Measurements from ENCODE around the gene ACTL6B. TPM values are rescaled to one million over a fixed set of nuclear protein-coding genes. Genes with fewer than 3 reads are reported as not detected.

ACTL6B gene
- total and polyA plus RNA-seq, 9 of the 15 experiments (the other 6 are each of a cell fraction or from before 2014, with no cell fraction given), result not detected

- Histone ChIP-seq H3K4me2 (ENCODE audit: insufficient read depth, low read length) (peak overlapping the region; percentile 98), H3K9me3 (replicated peaks; ENCODE audit: control insufficient read depth, insufficient read depth, low read depth, low read length) (no peaks in the 10 kb centered on the region), H3K4me1 (replicated peaks in 1 of 2; ENCODE audit: control insufficient read depth in 2 of 2, insufficient read depth in 2 of 2, low read length in 2 of 2) (peaks cover 6 to 27% of the 10 kb centered on the region in 2 experiments; a peak in 4 of 5 replicates), H3K27ac (ENCODE audit: extremely low read depth, low read depth, low read length) (peak overlapping the region; percentile 83), H2AFZ (ENCODE audit: low read depth, low read length) (peak overlapping the region; percentile 96), H3K4me3 (peak overlapping the region; percentile 66), H3K79me2 (ENCODE audit: control insufficient read depth, insufficient read depth, low read length) (peaks cover 25% of the 10 kb centered on the region), H4K20me1 (replicated peaks; ENCODE audit: control insufficient read depth, insufficient read depth, low read length) (0 out of 2 replicates have a peak, but pooled peaks cover 4% of the 10 kb centered on the region), H3K9ac (ENCODE audit: insufficient read depth in 1 of 2, low read depth in 2 of 2, low read length in 2 of 2) (peak overlapping the region; percentile 83 to 96), H3K36me3 (ENCODE audit: control insufficient read depth, insufficient read depth, low read length) (peaks cover 22% of the 10 kb centered on the region), H3K9me1 (ENCODE audit: control insufficient read depth, insufficient read depth, low read length) (no peaks in the 10 kb centered on the region), H3K27me3 (ENCODE audit: control insufficient read depth in 2 of 2, insufficient read depth in 2 of 2, low read length in 2 of 2) (peaks cover 5 to 7% of the 10 kb centered on the region in 2 experiments; a peak in 2 of 5 replicates)
- in situ Hi-C loops (cut with MboI), result loop anchor here (5.0 kb wide), 1 partner anchor 147 kb away; the partner anchor contains the start of gene SLC12A9
- ChIA-PET CTCF (ENCODE audit: low intra/inter-chr PET ratio) (interaction anchor here (0.6 to 2.4 kb wide), 6 partner anchors 11 to 354 kb away, joined by 3 to 22 read pairs (median 6); partner anchors contain the start of genes GIGYF1 and SLC12A9), POLR2A (interaction anchor here (0.5 to 2.8 kb wide), 28 partner anchors 8 to 1187 kb away, joined by 3 to 11 read pairs (median 4); partner anchors contain the start of genes GNB2, MOSPD3, SLC12A9 and ZCWPW1)
- intact Hi-C loops (cut with micrococcal nuclease), result loop anchor here (1.0 to 5.0 kb wide), 3 partner anchors 20 to 147 kb away; partner anchors contain the start of gene SLC12A9
- TSS peak; percentile 96 for BruUV-seq (replicated peaks)
- DNase-seq (ENCODE audit: extremely low read depth in 1 of 4, low spot score in 3 of 4) (peak; percentile 89 to 91 (median 90)), FAIRE-seq (peak; percentile 69), ATAC-seq (peak; percentile 81)
- under 1% methylated on average over 25 of the region's 25 CpGs for WGBS (ENCODE audit: insufficient coverage, low coverage, missing lambda C conversion rate)
- TF ChIP-seq ZNF764 (CRISPR knock-in tag; IDR thresholded peaks at IDR 0.05; ENCODE audit: low read depth), result 0 out of 2 replicates have a peak, but pooled peaks have one; percentile 7
- no peak for TF ChIP-seq ZSCAN29 (IDR thresholded peaks at IDR 0.05)
- no peak for TF ChIP-seq NR2F6 (CRISPR knock-in tag; IDR thresholded peaks at IDR 0.05)
- no peak for TF ChIP-seq THRB (CRISPR knock-in tag; conservative IDR thresholded peaks at IDR 0.05)
- TF ChIP-seq, protein P1, sequence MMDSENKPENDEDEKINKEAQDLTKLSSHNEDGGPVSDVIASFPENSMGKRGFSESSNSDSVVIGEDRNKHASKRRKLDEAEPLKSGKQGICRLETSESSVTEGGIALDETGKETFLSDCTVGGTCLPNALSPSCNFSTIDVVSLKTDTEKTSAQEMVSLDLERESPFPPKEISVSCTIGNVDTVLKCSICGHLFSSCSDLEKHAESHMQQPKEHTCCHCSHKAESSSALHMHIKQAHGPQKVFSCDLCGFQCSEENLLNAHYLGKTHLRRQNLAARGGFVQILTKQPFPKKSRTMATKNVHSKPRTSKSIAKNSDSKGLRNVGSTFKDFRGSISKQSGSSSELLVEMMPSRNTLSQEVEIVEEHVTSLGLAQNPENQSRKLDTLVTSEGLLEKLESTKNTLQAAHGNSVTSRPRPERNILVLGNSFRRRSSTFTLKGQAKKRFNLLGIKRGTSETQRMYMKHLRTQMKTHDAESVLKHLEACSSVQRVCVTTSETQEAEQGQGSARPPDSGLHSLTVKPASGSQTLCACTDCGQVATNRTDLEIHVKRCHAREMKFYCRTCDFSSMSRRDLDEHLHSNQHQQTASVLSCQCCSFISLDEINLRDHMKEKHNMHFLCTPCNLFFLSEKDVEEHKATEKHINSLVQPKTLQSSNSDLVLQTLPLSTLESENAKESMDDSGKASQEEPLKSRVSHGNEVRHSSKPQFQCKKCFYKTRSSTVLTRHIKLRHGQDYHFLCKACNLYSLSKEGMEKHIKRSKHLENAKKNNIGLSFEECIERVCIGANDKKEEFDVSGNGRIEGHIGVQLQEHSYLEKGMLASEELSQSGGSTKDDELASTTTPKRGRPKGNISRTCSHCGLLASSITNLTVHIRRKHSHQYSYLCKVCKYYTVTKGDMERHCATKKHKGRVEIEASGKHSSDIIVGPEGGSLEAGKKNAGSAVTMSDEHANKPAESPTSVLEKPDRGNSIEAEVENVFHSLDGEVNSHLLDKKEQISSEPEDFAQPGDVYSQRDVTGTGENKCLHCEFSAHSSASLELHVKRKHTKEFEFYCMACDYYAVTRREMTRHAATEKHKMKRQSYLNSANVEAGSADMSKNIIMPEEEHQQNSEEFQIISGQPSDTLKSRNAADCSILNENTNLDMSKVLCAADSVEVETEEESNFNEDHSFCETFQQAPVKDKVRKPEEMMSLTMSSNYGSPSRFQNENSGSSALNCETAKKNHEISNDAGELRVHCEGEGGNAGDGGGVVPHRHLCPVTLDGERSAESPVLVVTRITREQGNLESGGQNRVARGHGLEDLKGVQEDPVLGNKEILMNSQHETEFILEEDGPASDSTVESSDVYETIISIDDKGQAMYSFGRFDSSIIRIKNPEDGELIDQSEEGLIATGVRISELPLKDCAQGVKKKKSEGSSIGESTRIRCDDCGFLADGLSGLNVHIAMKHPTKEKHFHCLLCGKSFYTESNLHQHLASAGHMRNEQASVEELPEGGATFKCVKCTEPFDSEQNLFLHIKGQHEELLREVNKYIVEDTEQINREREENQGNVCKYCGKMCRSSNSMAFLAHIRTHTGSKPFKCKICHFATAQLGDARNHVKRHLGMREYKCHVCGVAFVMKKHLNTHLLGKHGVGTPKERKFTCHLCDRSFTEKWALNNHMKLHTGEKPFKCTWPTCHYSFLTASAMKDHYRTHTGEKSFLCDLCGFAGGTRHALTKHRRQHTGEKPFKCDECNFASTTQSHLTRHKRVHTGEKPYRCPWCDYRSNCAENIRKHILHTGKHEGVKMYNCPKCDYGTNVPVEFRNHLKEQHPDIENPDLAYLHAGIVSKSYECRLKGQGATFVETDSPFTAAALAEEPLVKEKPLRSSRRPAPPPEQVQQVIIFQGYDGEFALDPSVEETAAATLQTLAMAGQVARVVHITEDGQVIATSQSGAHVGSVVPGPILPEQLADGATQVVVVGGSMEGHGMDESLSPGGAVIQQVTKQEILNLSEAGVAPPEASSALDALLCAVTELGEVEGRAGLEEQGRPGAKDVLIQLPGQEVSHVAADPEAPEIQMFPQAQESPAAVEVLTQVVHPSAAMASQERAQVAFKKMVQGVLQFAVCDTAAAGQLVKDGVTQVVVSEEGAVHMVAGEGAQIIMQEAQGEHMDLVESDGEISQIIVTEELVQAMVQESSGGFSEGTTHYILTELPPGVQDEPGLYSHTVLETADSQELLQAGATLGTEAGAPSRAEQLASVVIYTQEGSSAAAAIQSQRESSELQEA (IDR thresholded peaks at IDR 0.05; ENCODE audit: low read depth), result no peak
- no peak for TF ChIP-seq TAF15 (IDR thresholded peaks at IDR 0.05; ENCODE audit: low read depth, low read length)
- 0 out of 2 replicates have a peak, but pooled peaks have one; percentile 67 for TF ChIP-seq ZNF583 (CRISPR knock-in tag; IDR thresholded peaks at IDR 0.05)
- peak; percentile 66; the same call in 1 of the 2 replicates for TF ChIP-seq ZNF511 (CRISPR knock-in tag; IDR thresholded peaks at IDR 0.05)
Observed at GRCh38 chr7:100705320-100705752, 49.1 kb upstream of the ACTL6B start.

All from K562 (cell line).